ENCODE data around the gene DDAH1.

DDAH1 gene

GRCh38 chr1:85300140-85300539 lies 164.8 kb downstream of the DDAH1 start:
- no peaks in the 10 kb centered on the region for H3K36me3 ChIP-seq (ENCODE audit: insufficient read depth, low read length)
- H3K27me3 ChIP-seq (ENCODE audit: insufficient read depth, low read length, poor library complexity, severe bottlenecking) = no peaks in the 10 kb centered on the region
- H4K20me1 ChIP-seq (ENCODE audit: insufficient read depth, low read length, poor library complexity, severe bottlenecking) = no peaks in the 10 kb centered on the region
- TF ChIP-seq, protein P1, sequence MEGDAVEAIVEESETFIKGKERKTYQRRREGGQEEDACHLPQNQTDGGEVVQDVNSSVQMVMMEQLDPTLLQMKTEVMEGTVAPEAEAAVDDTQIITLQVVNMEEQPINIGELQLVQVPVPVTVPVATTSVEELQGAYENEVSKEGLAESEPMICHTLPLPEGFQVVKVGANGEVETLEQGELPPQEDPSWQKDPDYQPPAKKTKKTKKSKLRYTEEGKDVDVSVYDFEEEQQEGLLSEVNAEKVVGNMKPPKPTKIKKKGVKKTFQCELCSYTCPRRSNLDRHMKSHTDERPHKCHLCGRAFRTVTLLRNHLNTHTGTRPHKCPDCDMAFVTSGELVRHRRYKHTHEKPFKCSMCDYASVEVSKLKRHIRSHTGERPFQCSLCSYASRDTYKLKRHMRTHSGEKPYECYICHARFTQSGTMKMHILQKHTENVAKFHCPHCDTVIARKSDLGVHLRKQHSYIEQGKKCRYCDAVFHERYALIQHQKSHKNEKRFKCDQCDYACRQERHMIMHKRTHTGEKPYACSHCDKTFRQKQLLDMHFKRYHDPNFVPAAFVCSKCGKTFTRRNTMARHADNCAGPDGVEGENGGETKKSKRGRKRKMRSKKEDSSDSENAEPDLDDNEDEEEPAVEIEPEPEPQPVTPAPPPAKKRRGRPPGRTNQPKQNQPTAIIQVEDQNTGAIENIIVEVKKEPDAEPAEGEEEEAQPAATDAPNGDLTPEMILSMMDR (conservative IDR thresholded peaks at IDR 0.05; ENCODE audit: low read length) = no peak
- no peak for TF ChIP-seq EZH2phosphoT487 (IDR thresholded peaks at IDR 0.05; ENCODE audit: borderline replicate concordance)
- no peaks in the 10 kb centered on the region for H3K9me3 ChIP-seq (ENCODE audit: insufficient read depth, low read depth, low read length)
- H2AFZ ChIP-seq (ENCODE audit: low read length) = no peak overlapping the region
- H3K4me2 ChIP-seq (ENCODE audit: low read depth, low read length, poor library complexity, severe bottlenecking) = no peak overlapping the region
- no peaks in the 10 kb centered on the region for H3F3A ChIP-seq (ENCODE audit: low read depth)
- no peaks in the 10 kb centered on the region for H3K4me1 ChIP-seq (ENCODE audit: insufficient read depth, low read length, poor library complexity, severe bottlenecking)
- H3K9me2 ChIP-seq (replicated peaks; ENCODE audit: low read depth, low read length) = no peaks in the 10 kb centered on the region
- no peak overlapping the region for H3K4me3 ChIP-seq (ENCODE audit: low read length, poor library complexity, severe bottlenecking)
- H3K79me2 ChIP-seq (ENCODE audit: insufficient read depth, low read length) = no peaks in the 10 kb centered on the region
- H3K9ac ChIP-seq (ENCODE audit: low read depth, low read length, poor library complexity, severe bottlenecking) = no peak overlapping the region

- no peak overlapping the region for H3K4me3 ChIP-seq (ENCODE audit: low read length, poor library complexity, severe bottlenecking)
- no peak for TF ChIP-seq EZH2phosphoT487 (IDR thresholded peaks at IDR 0.05; ENCODE audit: borderline replicate concordance)
- TF ChIP-seq, protein P1 (conservative IDR thresholded peaks at IDR 0.05; ENCODE audit: low read length) = no peak
Observed at GRCh38 chr1:85297855-85298629, 166.9 kb downstream of the DDAH1 start.

GRCh38 chr1:85297538-85297854 lies 167.5 kb downstream of the DDAH1 start:
- H3K36me3 ChIP-seq (ENCODE audit: insufficient read depth, low read length) = no peaks in the 10 kb centered on the region
- H3F3A ChIP-seq (ENCODE audit: low read depth) = no peaks in the 10 kb centered on the region
- no peaks in the 10 kb centered on the region for H3K9me2 ChIP-seq (replicated peaks; ENCODE audit: low read depth, low read length)
- no peaks in the 10 kb centered on the region for H3K27me3 ChIP-seq (ENCODE audit: insufficient read depth, low read length, poor library complexity, severe bottlenecking)
- no peak overlapping the region for H2AFZ ChIP-seq (ENCODE audit: low read length)
- TF ChIP-seq, protein P1 (conservative IDR thresholded peaks at IDR 0.05; ENCODE audit: low read length) = no peak
- H3K4me3 ChIP-seq (ENCODE audit: low read length, poor library complexity, severe bottlenecking) = no peak overlapping the region
- no peaks in the 10 kb centered on the region for H3K9me3 ChIP-seq (ENCODE audit: insufficient read depth, low read depth, low read length)
- H3K79me2 ChIP-seq (ENCODE audit: insufficient read depth, low read length) = no peaks in the 10 kb centered on the region
- H3K4me2 ChIP-seq (ENCODE audit: low read depth, low read length, poor library complexity, severe bottlenecking) = no peak overlapping the region
- no peaks in the 10 kb centered on the region for H3K4me1 ChIP-seq (ENCODE audit: insufficient read depth, low read length, poor library complexity, severe bottlenecking)
- H4K20me1 ChIP-seq (ENCODE audit: insufficient read depth, low read length, poor library complexity, severe bottlenecking) = no peaks in the 10 kb centered on the region
- no peak overlapping the region for H3K9ac ChIP-seq (ENCODE audit: low read depth, low read length, poor library complexity, severe bottlenecking)

More at GRCh38 chr1:85297855-85298629, 166.9 kb downstream of the DDAH1 start:
- no peaks in the 10 kb centered on the region for H4K20me1 ChIP-seq (ENCODE audit: insufficient read depth, low read length, poor library complexity, severe bottlenecking)
- no peaks in the 10 kb centered on the region for H3K4me1 ChIP-seq (ENCODE audit: insufficient read depth, low read length, poor library complexity, severe bottlenecking)
- H3K36me3 ChIP-seq (ENCODE audit: insufficient read depth, low read length) = no peaks in the 10 kb centered on the region
- H3K9ac ChIP-seq (ENCODE audit: low read depth, low read length, poor library complexity, severe bottlenecking) = no peak overlapping the region
- no peak overlapping the region for H3K4me2 ChIP-seq (ENCODE audit: low read depth, low read length, poor library complexity, severe bottlenecking)
- no peaks in the 10 kb centered on the region for H3K79me2 ChIP-seq (ENCODE audit: insufficient read depth, low read length)
- no peak overlapping the region for H2AFZ ChIP-seq (ENCODE audit: low read length)
- no peaks in the 10 kb centered on the region for H3F3A ChIP-seq (ENCODE audit: low read depth)
- H3K9me3 ChIP-seq (ENCODE audit: insufficient read depth, low read depth, low read length) = no peaks in the 10 kb centered on the region
- H3K27me3 ChIP-seq (ENCODE audit: insufficient read depth, low read length, poor library complexity, severe bottlenecking) = no peaks in the 10 kb centered on the region
- no peaks in the 10 kb centered on the region for H3K9me2 ChIP-seq (replicated peaks; ENCODE audit: low read depth, low read length)
